HG03159 (cell line): ENCODE results near the gene ARHGAP22.

Experiments used
- ATAC-seq: cut with Tn5 transposase; IDR thresholded peaks from one replicate; pipeline ENCODE4 v1.9.1; 2021; ENCODE audit warnings: mild to moderate bottlenecking, moderate library complexity; ENCODE audit not compliant: unreplicated experiment

ARHGAP22 gene

DNA sequence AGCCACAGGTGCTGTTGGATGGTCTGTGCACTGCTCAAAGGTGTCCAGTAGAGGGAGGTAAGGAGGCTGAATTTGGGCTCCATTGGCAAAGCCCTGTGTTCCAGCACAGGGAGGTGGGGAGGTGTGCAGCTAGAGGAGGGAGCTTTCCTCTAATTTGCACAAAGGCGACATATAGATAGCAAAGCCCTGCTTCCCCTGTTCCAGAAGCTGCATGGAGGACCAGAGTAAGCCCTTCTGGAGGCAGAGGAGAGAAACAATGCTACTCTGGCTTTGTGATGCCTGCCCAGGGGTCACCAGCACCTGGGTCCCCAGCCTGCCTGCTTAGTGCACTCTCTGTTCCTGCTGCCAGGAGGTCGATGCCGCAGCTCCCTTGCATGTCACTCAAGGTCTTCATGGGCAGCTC lies 3.4 kb upstream of the ARHGAP22 start:
- ATAC-seq = peak; percentile 74

DNA sequence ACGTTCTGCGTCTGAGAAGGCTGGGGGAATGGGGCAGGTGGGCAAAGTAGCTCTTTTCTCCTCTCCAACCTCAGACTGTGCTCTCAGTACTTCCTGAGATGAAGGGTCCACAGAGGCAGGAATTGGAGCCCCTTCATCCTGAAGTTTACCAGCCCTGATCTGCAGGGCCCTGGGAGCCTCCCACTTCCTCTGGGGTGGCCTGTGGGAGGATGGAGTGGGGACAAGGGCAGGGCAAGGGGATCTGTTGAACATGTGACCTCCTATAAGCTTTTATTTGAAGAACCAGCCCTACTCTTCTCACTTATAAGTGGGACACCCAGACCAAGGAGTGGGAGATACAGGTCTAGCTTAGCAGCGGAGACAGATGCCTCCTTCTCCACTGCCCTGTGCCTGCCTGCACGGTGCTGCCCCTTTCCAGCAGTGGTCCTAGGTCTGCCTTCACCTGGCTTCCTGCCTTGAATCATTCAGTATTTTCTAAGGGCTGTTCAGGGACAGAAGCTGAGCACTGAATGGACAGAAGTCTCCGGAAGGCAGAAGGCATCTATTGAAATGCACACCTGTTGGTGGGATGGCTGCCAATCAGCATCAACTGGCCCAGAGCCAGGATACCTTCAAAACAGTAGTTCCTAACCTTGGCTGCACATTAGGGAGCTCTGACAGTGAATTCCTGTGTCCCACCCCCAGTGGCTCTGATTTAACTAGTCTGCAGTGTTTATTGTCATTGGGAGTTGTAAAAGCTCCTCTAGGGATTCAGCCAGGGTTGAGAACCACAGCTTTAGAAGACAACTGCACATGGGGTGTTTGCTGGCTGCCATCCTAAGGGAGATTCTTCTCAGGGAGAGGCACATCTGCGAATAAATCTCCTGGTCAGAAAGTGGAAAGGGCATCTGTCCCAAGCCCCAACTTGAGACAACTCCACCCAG lies 2.7 kb upstream of the ARHGAP22 start:
- no peak for ATAC-seq

DNA sequence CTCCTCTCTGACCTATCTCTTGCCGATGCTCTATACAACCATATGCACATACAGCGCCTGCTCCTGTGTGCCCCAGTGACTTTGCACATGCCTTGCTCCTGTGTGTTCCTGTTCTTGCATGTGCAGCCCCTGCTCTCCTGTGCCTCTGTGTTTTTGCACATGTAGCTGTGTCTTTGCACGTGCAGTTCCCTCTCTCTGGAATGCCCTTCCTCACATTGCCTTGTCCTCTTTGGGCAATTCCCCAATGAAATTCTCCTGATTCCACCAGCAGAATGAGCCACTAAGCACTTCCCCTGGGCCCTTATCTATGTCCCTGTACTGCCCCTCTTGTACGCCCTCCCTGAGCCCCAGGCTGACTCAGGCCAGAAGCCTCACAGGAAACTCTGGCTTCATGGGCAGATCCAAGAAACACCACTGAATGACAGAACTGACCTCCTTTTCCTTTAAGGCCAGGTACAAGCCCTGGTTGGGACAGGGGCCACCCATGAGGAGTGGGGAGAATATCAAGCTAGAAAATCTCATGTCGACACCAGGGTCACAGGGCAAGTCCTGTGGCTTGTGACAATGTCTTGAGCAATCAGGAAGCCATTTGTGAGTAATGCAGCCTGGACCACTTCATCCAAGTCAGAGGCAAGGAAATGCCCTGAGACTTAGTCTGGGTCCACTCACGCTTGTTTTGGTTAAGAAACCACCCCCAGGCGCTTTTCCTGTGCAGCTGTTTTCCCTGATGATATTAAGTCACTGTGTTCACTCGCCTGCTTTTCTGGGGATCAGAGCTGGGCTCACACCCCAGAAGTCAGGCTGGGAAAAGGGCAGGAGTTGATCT lies 1.9 kb upstream of the ARHGAP22 start:
- ATAC-seq = no peak

DNA sequence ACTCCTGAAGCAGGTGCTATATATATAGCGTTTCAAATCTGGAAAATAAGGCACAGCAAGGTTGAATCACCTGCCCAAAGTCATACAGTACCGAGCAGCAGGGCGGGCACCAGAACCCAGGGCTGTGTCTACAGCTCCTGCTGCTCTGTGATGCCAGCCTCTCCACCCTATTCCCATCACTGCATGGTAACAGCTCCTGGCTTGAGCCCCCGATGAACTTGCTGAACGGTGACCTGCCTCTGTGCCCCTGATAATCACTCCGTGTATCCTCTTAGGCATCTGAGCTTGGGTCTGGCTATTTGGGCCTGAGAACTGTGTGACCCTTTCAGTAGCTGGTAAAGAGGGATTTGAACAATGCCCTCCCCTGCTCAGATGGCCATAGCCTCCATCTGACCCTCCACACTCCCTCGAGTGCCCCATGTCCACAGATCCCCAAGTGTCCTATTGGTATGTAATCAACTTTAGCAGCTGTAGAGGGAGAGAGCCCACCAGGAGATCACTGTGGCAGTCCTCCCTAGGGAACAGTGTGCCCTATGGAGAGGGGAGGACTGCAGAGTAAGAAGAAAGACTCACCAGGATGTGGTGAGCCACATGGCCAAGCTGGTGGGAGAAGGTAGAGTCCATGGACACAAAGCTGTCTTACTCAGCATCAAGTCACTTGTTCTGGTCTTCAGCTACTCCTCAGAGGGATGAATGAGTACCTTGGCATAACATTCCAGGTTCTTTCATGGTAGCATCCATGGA lies 1.1 kb upstream of the ARHGAP22 start:
- ATAC-seq = no peak

DNA sequence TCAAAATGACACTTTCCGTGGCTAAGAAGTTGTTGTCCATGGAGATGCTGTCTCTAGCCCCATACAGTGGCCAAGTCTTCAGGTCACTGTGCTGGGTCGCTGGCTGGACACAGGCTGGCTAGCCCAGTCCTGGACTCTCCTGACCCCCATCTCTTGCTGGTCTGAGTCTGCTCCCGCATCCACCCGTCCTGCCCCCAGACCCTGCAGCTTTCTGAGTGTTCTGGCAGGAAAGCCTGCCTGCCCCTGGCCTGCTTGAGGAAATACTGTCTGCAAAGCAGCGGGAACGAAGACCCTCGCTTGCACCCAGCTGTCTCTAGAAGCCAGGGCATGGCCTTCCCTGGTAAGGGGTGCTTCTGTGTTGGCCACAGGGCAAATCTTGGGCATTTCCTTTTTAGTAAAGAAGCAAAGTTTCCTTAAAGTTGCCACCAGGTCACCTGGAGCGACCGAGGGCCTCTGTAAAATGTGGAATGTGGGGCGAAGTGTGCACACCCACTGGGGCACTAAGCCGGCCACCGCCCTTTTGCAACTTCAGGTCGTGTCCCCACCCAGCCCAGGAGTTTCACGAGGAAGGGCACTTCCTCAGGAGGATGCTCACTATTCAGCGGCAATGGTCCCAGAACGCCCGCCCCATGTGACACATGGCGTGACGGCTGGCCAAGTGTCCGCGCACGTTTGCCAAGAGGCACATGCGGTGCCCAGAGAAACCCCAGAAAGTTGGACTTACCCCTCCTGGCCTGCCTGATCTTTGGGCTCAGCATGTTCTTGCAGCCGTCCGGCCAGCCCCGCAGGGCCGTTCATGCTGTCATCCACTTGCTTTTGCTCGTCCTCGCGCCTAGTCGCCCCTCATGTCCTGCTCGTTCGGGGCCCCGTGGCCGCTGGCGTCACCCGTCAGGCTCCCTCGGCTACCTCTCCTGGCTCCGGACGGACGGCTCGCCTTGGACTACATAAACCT lies 558 bp downstream of the ARHGAP22 start:
- ATAC-seq = no peak

DNA sequence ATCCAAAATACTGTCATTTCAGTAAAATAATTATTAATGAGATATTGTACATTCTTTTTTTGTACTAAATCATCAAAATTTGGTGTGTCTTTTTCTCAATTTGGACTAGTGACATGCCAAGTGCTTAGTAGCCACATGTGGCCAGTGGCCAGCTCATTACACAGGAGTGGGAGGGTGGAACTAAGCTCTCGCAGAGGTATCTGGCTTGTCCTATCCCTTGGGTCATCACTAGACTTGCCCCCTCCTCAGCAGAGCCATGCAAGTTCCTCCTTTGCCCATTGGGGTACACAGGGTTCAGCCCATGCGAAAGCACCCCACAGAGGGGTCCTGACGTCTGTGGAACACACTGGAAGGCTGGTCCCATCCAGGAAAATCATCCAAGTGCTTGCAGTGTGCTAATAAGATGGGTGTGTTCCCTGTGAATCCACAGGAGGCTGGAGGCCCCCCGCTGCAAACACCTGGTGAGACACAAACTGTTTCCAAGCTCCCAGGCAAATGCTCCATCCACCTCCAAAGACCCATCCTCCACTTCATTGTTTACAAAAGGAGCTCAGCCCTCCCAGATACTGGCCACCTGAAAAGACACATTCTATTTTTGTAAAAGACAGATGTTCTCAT lies 1.3 kb downstream of the ARHGAP22 start:
- ATAC-seq = no peak

DNA sequence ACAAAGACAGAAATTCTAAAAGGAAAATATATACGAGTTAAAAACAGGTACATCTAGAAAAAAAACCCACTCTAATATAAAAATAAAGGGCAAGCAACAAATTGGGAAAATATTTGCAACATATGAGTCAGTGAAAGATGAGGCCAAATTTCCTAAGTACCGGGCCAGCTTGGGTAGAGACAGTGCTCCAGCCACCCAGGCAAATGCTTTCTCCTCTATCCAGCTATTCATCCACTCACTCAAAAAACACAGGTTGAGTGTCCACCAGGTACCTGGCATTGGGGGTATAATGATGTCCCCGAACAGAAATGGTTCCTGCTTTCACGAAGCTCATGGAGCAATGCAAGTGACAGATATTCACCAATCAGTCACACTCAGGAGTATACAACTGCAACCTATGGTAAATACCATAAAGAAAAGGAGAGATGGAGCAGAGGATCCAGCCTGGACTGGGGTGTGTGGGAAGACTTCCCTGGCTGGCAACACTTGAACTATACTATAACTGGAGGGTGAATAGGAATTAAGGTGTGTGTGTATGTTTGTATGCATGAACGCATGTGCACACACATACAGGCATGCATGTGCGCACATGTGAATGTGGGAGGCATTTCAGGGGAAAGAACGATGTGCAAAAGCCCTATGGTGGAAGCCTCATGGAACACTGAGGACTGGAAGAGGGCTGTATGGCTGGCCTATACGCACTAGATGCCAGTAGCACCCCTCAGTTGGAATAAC lies 2.3 kb downstream of the ARHGAP22 start:
- no peak for ATAC-seq

DNA sequence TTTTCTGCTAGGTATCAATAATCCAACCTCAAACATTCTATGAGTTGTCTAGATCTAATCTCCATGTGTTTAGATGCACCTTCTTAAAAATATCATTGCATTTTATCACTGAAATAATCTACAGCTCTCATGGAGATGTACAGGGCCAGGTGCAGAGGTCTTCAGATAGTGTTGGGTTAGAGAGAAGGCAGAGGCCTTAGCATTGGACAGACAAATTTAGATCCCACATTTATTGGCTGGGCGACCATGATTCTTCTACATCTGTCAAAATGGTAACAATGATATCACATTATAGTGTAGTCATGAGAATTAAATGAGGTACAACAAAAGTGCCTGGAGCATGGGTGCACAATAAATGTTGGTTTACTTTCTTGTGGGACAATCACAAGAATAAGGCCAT lies 3.1 kb downstream of the ARHGAP22 start:
- ATAC-seq = no peak

DNA sequence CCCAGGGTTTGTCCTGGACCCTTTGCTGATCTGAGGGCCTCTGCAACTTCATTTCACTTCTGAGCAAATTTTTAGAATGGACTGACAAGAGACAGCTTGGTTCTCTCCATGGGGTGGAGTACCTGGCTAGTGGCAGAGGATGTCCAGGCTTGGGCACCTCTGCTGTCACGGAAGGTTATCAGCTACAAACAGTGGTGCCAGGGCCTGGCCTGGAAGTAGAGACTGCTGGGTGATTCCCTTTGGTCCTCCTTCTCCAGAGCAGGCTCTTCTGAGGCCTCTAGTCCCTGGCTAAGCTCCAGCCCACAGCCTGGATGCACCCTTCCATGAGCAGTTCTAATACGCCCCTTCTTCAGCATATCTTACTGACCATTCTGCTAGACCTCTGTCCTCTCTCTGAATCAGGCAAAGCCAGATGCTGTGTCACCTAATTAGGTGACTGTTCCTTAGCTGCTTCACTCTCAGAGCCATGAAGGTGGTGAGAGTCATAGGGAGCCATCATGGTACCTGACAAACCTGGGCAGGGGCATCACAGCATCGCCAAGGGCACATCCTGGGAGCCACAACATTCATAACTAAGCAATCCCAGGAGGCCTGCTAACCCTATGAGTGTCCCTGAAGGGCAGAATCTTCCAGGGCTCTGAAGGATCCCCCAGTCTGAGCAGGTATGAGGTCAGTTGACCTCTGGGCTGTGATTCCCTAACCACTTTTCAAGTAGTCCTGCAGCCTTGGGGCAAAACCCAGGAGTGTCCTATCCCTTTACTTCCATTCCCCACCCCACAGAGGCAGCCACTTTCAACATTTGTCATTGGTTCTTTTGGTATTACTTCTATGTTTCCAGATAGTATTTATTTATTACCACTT lies 4.0 kb downstream of the ARHGAP22 start:
- ATAC-seq = no peak

DNA sequence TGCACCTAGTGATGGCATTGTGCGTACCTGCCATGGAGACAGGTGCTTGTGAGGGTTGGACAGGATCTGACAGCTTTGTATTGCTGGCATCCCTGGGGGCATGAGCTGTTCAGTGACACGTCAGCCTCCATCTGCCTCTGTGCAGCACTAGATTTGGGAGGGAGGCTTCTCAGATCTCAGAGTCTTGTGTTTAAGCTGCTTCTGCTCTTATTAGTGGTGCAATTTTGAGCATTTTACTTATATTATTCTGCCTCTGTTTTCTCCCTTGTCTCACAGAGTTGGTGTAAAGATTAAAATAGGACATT lies 5.1 kb downstream of the ARHGAP22 start:
- no peak for ATAC-seq

DNA sequence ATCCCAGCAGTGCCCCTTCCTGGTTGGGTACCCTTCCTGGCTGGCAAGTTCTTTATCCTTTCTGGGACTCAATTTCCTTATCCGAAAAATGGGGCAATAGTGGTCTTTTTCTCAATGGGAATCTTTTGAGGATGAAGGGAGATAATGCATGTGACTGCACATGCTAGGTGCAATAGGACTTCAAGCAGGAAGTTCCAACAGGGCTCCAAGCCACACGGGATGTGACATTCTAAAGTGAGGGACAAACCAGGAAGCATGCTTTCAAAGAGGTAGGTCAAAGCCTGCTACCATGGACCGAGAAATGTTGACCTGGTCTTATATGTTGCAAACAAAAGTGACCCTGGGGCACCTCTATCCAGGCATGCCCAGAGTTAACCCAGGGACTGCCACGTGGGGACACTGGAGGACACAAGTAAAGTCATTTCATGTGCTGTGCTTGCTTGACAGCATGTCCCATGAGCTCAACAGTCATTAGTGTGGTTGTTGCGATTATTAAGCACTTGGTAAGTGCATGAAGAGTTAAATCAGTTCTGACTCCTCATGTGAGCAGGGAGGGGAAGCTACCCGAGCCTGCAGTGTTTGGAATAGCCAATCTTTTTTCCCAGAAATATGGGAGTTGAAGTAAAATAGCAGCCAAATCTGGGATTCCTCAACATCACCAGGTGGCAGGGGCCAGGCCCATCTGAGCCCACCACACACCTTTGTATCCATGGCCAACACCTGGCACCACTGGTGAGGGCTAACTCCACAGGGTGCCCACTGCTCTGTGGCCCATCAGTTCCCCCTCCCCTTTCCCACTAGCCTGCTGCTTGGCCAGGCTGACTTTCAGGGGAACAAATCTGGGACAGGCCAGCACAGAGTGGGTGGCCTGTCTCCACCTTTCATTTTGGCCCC lies 5.7 kb downstream of the ARHGAP22 start:
- ATAC-seq = no peak

DNA sequence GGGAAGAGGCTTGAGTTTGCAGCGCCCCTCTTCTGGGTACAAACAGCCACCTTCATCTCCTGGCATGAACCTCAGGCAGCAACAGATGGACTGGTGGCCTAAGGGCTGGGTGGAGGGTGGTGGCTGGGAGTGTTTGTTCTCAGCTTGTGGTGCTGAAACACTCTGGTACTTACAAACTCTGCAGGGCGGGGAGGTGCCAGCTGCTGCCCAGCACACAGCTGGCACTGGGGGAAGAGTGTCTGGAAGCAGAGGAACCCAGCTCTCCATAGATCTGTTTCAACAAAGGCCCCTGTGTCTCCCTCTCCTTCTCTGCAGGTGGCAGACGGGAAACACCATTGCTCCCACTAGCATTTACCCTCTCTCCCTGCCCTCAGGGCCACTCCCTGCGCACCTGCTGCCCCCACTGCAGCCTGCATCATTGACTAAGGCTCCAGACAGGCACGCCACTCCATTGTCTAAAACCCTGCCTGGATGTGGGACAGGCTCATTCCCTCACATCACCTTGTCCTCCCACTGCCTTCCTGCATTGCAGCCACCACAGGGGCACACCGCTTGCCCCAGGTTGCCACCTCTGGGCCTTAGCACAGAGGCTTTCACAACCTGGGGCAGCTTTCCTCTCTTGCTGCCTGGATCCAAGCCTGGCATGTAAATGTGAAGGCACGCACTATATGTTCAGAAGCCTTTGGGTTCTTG lies 6.5 kb downstream of the ARHGAP22 start:
- ATAC-seq = no peak

DNA sequence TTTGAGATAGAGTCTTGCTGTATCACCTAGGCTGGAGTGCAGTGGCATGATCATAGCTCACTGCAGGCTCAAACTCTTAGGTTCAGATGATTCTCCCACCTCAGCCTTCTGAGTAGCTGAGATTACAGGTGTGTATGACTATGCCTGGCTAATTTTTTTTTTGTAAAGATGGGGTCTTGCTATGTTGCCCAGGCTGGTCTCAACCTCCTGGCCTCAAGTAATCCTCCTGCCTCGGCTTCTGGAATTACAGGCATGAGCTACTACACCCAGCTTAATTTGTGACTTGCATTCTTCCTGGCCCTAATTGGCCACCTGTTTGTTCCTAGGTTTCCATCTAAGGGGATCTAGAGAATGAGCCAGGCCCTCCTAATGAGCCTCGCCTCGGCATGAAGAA lies 9.3 kb downstream of the ARHGAP22 start:
- no peak for ATAC-seq

DNA sequence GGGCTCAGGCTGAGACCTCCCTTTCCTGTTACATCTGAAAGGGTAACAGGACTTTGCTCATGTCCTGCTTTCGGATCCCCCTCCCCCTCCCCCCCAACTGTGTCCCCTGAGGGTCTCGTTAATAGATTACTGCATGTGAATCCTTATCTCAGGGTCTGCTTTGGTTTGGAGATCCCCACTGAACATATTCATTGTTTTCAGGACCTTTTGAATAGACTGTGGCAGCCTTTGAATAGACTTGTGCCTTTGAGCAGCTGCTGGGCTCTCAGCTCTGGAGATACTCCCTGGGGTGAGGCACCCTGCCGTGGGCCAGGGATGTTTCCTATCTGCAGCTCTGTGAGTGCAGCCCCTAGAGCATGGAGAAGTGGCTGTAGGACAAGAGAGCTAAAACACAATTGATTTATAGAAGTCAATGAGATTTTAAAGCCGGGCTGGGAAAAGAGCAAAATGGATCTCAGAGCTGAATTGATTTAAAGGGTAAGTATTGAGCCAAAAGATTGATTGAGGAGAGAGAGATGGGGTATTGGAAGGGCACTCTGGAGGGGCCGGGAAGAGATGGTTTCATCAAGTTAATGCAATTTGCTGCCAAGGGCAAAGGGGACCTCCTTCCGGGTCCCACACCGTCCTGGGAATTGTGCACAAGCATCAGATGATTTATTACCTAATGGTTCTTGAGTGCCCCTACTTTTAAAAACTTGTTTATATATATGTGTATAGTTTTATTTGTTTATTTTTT lies 9.9 kb downstream of the ARHGAP22 start:
- no peak for ATAC-seq

DNA sequence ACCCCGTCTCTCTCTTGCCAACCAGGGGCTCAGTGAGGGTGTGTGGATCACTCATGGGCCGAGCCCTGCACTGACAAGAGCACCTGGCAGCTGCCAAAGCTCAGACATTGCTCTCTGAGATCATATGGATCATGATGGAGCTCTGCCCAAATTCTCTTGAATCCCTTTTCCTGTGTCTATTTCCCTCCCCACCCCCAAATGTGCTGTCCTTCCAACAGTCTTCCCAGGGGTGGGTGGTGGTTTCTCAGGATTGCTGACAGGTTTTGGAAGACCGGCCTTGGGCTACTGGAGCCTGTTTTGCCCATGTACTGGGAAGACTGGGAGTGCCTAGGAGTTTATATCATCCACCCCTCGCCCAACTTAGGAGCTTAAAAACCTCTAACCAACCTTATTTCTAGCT lies 10.5 kb downstream of the ARHGAP22 start:
- no peak for ATAC-seq

DNA sequence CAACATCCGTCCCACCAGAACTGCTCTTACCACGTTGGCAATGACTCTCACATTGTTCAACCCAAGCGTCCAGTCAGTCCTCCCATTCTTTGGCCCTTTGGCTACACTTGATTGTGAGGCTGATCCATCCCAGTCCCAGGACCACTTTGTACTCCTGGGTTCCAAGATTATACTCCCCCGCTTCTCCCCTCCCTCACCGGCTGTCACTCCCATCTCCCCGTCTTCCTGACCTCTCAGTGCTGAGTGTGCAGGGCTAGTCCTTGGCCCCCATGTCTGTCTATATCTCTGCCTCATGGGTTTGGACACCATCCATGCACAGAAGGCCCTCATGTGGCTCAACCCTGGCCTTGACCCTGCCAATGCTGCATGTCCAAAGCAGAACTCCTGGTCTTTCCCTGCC lies 12.5 kb downstream of the ARHGAP22 start:
- ATAC-seq = no peak
